CD4-positive, alpha-beta T cell treated with Interleukin-12 subunit alpha and Interleukin-12 subunit beta, for 1 hour (primary cell): ENCODE data around the gene RBM24.
"Not testable (repeated sequence)": the region's sequence is repeated elsewhere in the genome, so short reads cannot be mapped to it uniquely, and the experiment has no call there.

ENCODE experiments used
- DNase-seq: peaks from one replicate; pipeline ENCODE4 v3.0.0-alpha.2; 2020

Gene RBM24

GRCh38 chr6:17292600-17293133 is 11.5 kb downstream of the RBM24 start:
- DNase-seq, result no peak

- DNase-seq, result no peak
These were observed 12.2 kb downstream of the RBM24 start for GRCh38 chr6:17293395-17293794.

DNA sequence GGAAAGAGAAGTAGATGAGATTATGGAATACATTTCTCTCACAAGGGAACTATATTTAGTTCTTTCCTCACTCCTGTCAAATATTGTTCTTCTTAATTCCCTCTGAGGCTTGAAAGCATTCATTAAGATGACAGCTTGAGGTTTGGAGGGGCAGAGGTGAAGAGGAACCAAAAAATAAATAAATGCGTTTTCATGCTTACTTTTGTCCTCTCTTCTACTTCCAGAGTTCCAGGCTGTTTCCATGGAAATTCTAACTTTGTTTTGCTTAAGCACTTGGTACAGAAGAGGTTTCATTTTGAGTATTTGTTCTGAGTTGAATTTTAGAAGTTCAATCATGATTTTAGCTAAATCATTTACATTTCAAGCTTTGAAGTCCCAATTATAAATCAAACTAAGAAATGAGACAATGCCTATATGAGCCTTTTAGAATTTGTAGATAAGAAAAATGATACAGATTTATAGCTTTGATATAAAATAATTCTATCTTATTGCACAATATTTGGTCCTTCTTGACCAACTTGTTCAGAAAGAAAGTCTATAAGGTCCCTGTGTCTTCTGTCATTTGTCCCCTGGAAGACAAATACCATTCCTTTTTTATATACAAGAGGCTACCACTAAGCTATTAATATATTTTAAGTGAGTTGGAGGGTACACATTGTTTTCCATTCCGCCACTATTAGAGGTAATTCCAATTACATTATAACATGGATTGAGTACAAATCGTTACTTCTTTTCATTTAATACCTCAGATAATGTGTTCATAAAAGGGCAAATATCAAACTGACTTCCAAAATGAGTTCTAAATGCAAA is 16.3 kb downstream of the RBM24 start:
- DNase-seq, result no peak

DNA sequence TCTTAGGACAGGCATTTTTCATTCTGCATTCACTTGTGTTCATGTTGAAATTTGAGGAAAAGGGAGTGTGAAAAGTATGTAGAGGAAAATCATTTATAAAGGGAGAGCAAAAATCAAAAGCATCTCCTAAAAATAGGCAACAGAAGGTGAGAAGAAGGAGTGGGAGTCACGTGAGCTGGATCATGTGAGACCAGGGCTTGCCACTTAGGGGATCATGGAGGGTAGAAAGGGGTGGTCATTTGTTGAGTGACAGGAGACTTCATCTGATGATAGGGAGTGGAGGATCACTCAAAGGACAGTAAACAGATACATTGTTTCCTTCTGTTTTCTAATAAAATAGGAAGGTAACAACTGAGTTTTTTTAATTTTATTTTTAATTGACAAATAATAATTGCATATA is 17.1 kb downstream of the RBM24 start:
- DNase-seq, result no peak

DNA sequence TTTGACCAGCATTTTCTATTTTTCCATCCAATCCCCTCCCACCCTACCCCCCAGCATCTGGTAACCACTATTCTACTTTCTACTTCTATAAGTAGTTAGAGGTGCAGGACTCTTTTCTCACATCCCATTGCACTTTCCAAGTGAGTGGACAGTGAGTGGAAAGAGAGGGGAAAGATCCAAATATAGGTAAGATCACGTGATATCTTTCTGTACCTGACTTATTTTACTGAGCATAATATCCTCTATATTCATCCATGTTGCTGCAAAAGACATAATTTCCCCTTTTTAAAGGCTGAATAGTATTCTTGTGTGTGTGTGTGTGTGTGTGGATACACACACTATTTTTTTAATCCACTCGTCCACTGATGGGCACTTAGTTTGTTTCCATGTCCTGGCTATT is 18.1 kb downstream of the RBM24 start:
- no peak for DNase-seq

DNA sequence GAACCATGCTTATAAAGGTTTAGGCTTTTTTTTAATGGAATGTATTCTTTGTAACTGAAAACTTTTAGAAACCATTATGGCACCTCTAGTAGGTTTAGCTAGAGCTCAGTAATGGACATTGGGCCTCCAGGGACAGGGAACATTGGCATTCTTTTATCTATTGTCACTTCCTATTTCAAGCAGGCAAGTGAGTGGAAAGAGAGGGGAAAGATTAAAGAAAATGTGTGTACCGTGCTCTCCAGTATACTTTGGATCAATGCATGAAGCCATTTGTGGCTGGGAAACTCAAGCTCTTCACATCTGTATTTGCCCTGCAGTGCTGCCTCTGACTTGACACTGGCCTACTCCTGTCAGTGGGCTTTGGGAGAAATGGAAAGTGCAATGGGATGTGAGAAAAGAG is 18.6 kb downstream of the RBM24 start:
- no peak for DNase-seq

DNA sequence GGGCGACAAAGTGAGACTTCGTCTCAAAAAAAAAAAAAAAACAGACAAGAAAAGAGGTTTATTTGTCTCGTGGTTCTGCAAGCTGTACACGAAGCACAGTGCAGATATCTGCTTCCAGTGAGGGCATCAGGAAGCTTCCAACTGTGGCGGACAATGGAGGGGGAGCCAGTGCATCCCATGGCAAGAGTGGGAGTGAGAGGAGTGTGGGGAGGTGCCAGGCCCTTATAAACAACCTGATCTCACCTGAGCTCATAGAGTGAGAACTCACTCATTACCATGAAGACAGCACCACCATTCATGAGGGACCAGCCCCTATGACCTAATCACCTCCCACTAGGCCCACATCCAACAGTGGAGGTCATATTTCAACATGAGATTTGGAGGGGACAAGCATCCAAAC is 19.5 kb downstream of the RBM24 start:
- DNase-seq, result no peak

GRCh38 chr6:17303444-17303843 is 22.3 kb downstream of the RBM24 start:
- no peak for DNase-seq

DNA sequence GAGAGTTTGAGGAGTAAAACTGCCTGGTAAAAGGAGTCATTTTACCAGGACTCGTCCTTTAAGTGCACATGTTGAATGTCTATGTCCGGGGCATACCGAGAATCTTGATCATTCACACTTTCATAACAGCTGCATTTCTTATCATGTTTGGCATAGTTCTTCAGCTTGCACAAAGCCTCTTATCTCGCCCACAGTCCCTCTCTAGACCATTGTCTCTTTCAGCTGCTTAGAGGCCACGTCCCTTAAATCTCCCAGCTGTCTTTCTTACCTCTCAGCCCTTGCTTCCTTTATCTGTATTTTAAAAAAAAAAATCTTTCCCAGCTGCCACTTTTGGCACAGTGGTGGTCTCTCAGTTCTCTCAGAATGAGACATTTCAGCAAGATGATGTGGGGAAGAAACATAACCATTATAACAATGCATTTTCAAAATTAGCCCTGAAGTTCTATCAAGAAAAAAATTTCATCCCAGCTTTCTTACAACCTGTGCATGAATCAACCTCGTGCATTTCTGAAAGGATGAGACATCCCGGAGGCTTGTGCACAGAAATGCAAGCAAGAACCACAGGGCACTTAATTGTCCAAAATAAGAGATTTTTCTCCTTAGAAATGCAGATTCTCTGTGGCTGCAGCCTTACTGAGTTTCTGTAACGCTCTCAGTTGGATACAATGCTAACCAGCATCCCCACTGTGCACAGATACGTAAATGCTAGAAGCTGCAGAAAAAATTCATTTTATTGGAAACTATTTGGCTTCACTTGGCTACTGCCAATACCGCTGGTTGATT is 24.2 kb downstream of the RBM24 start:
- no peak for DNase-seq

- no peak for DNase-seq
These were observed 30.6 kb downstream of the RBM24 start for GRCh38 chr6:17311595-17312311.

- not testable (repeated sequence) for DNase-seq
These were observed 32.1 kb downstream of the RBM24 start for GRCh38 chr6:17313238-17313637.

DNA sequence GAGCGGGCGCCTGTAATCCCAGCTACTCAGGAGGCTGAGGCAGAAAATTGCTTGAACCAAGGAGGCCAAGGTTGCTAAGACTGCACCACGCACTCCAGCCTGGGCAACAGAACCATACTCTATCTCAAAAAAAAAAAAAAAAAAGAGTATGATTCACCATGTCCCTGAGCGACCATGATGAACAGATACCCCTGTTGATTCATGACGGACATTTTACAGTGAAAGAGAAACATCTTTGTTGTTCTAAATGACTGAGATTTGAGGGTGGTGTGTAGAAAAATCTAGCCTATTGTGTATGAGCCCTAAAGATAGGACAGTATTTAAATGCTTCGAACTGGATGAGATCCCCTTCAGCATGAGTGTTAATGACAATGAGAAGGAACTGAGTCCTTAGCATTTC is 32.8 kb downstream of the RBM24 start:
- no peak for DNase-seq

DNA sequence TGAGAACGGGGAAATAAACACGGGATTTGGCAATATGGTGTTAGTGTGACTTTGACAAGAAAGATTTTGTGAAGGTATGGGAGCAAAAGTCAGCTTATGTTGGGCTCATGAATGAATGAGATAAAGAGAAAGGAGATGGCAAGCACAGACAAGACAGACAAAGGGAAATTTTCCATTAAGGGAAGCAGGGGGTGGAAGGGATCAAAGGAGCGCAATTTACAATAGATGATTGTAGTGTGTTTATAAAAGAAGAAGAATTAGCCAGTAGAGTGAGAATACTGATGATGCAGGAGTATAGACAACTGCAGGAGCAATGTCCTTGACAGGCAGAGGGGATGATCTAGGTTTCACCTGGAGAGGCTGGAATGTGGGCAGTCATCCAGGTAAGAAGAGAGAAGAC is 34.1 kb downstream of the RBM24 start:
- no peak for DNase-seq

DNA sequence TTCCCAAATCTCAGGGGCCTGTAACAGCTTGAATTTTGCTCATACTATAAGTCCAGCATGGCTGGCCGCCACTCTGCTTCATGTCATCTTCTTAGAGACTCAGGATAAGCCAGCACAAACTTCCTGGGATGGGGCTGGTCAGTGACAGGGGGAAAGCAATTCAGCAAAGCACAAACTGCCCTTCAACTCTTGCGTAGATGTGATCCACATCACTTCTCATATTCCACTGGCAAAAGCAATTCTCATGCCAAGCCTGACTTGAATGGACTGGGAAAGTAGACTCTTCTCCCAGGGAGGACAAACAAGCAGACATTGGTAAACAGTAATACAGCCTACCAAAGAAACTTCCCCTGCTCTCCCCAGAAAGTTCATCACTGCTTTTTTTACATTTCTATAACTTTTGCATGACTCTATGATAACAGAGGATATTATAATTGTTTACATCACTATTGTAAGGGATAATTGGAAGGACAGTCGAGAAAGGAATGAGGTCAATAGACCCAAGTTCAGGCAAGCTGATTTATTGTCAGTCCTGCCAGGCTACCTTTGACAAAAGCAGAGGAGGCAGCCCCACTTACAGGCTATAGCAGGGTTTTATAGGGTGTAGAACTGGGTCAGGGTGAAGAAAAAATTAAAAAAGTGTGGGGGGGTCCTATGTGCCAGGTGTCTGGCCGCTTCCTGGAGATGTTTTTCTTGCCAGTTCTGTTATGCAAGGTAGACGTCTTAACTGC is 37.4 kb downstream of the RBM24 start:
- no peak for DNase-seq

GRCh38 chr6:17320266-17320665 is 39.1 kb downstream of the RBM24 start:
- DNase-seq, result not testable (repeated sequence)

GRCh38 chr6:17331238-17331637 is 50.1 kb downstream of the RBM24 start:
- DNase-seq, result no peak

DNA sequence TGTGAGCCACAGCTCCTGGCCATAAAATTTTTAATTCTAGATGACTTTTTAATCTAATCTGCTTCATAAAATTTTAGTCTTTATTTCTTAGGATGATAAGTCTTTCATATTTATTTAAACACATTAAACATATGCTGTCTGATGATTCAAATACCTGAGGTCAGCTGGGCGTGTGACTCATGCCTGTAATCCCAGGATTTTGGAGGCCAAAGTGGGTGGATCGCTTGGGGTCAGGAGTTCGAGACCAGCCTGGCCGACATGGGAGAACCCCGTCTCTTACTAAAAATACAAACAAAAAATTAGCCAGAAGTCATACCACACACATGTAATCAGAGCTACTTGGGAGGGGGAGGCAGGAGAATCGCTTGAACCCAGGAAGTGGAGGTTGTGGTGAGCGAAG is 53.1 kb downstream of the RBM24 start:
- no peak for DNase-seq

DNA sequence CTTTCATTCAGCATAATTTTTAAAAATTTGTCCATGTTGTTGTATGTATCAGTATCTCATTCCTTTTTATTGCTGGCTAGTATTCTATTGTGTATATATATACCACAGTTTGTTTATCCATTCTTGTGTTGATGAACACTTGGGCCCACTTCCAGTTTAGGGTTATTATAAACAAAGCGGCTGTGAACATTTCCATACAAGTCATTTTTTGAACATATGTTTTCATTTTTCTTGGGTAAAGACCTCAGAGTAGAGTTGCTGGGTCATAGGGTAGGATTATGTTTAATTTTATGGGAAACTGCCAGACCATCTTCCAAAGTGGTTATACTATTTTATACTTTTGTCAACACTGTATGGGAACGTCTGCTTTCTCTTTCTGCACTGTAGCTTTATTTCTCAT is 55.3 kb downstream of the RBM24 start:
- DNase-seq, result no peak

DNA sequence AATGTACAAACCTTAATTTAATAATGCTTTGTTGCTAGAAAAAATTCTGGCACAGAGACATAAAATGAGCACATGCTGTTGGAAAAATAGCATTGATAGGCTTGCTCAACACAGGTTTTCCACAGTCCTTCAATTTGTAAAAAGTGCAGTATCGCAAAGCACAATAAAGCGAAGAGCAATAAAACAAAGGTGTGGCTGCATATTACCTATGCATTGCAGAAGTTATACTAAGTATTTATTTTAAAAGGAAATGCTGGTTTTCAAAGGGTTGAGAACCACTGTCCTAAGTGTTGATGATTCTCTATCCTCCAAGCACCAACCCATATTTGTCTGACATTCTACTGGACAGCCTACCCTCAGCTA is 58.1 kb downstream of the RBM24 start:
- DNase-seq, result no peak

GRCh38 chr6:17341117-17341805 is 60.1 kb downstream of the RBM24 start:
- DNase-seq, result no peak

DNA sequence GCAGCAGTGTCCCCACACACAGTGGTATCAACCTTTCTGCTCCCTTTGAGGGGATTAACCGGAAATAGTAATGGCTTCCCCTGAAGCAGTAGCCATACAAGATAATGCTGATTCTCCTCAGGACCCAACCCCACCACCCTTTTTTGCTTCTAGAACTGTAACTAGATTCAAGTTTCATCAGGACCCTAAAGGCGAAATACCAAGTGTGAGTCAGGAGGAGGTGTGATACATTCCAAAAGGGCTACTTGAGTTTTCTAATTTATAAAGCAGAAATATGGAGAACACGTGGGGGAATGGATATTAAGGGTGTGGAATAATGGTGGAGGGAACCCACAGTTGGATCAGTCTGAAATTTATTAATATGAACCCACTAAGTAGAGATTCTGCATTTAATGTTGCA is 60.7 kb downstream of the RBM24 start:
- no peak for DNase-seq

DNA sequence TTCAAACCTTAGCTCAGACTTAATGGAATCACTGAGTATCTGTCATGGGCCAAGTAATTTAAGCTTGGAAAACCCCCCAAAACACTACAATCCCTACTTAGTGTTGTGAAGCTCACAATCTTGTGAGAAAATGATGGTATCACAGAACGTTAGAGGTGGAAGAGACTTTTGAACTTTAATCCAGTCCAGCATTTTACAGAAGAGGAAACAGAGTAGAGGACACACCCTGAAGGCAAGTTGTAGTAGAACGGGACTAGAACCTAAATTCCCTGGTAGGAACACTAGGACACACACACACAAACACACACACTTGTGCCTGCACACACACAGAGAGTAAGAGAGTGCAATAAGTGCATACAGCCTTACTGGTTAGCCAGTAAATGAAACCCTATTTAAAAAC is 62.1 kb downstream of the RBM24 start:
- no peak for DNase-seq
